MCF 10A (cell line): ENCODE measurements around the gene CTSE. TPM values are rescaled to one million over a fixed set of nuclear protein-coding genes. Genes with fewer than 3 reads are reported as not detected.

Experiments used
- BruUV-seq: library from RNA; stranded (reverse); fragments of 400-500 nt; replicated peaks from 2 replicates; lab custom pipeline; 2021; lab: Mats Ljungman, UMichigan
- CTCF ChIA-PET: fragments of 300-600 bp; sonication (Branson Sonifier 250); formaldehyde crosslinking; extraction: SDS; loops from one replicate; lab custom pipeline; 2021; ENCODE audit warnings: antibody characterized with exemption, inconsistent platforms; lab: Yijun Ruan, JAX
- POLR2A ChIA-PET: fragments of 300-600, 350-650 bp; sonication (Branson Sonifier 250); formaldehyde crosslinking; extraction: SDS; loops from one replicate; lab custom pipeline; 2020; ENCODE audit warnings: antibody characterized with exemption, inconsistent platforms; lab: Yijun Ruan, JAX
- DNase-seq: peaks from one replicate; pipeline ENCODE4 v3.0.0-alpha.2; 2018; ENCODE audit not compliant: unreplicated experiment
- H3K27ac Mint-ChIP-seq: one replicate; pipeline ENCODE4 v1.8.0; 2022; ENCODE audit warnings: mild to moderate bottlenecking, low read depth, mixed read lengths; ENCODE audit not compliant: unreplicated experiment
- H3K27me3 Mint-ChIP-seq: one replicate; pipeline ENCODE4 v1.8.0; 2022; ENCODE audit warnings: mixed read lengths; ENCODE audit not compliant: insufficient read depth, unreplicated experiment
- H3K36me3 Mint-ChIP-seq: one replicate; pipeline ENCODE4 v1.8.0; 2022; ENCODE audit warnings: mild to moderate bottlenecking, moderate library complexity, mixed read lengths; ENCODE audit not compliant: insufficient read depth, unreplicated experiment
- H3K4me1 Mint-ChIP-seq: one replicate; pipeline ENCODE4 v1.8.0; 2022; ENCODE audit warnings: mixed read lengths; ENCODE audit not compliant: insufficient read depth, unreplicated experiment
- H3K4me3 Mint-ChIP-seq: one replicate; pipeline ENCODE4 v1.8.0; 2022; ENCODE audit warnings: mild to moderate bottlenecking, moderate library complexity, mixed read lengths; ENCODE audit not compliant: unreplicated experiment
- H3K9me3 Mint-ChIP-seq: one replicate; pipeline ENCODE4 v1.8.0; 2022; ENCODE audit warnings: mixed read lengths; ENCODE audit not compliant: unreplicated experiment
- CTCF ChIP-seq: fragments of 200-600 bp; IDR thresholded peaks from one replicate; pipeline ENCODE4 v1.8.0; 2022; ENCODE audit warnings: antibody characterized with exemption, mild to moderate bottlenecking; ENCODE audit not compliant: unreplicated experiment
- intact Hi-C: fragments of 100-400 bp; cut with micrococcal nuclease; formaldehyde crosslinking; loops from 2 replicates; pipeline ENCODE4 v1.14.1; 2022
- total RNA-seq: library from RNA; stranded (reverse); gene quantifications from 2 replicates; pipeline ENCODE4 v1.2.3, GENCODE V29; 2022

Gene CTSE
- total RNA-seq, 1 experiment from 2014 or later = 0.79 TPM

GRCh38 chr1:205977402-205978014, 46.2 kb downstream of the CTSE start:
- H3K4me1 Mint-ChIP-seq = peaks cover 30% of the 10 kb centered on the region
- peak; percentile 100 for TF ChIP-seq CTCF
- BruUV-seq = no TSS peak
- DNase-seq = peak; percentile 93
- H3K27me3 Mint-ChIP-seq = peaks cover 11% of the 10 kb centered on the region
- H3K9me3 Mint-ChIP-seq = peaks cover 24% of the 10 kb centered on the region
- no peak overlapping the region for H3K27ac Mint-ChIP-seq
- peaks cover 5% of the 10 kb centered on the region for H3K36me3 Mint-ChIP-seq
- CTCF ChIA-PET = interaction anchor here (0.5 to 13.1 kb wide), 77 partner anchors 9 to 1078 kb away, joined by 3 to 911 read pairs (median 6); partner anchors contain the start of genes CTSE, RAB7B, SLC26A9 and SLC41A1
- H3K4me3 Mint-ChIP-seq = no peak overlapping the region
- POLR2A ChIA-PET = interaction anchor here (0.6 to 10.8 kb wide), 37 partner anchors 9 to 386 kb away, joined by 3 to 247 read pairs (median 4); partner anchors contain the start of gene RAB7B
- intact Hi-C loops = loop anchor here (1.0 to 5.0 kb wide), 5 partner anchors 27 to 385 kb away; no protein-coding TSS in a partner anchor

GRCh38 chr1:205976708-205977401, 46.8 kb downstream of the CTSE start:
- H3K27ac Mint-ChIP-seq = no peak overlapping the region
- peaks cover 5% of the 10 kb centered on the region for H3K36me3 Mint-ChIP-seq
- peaks cover 14% of the 10 kb centered on the region for H3K27me3 Mint-ChIP-seq
- intact Hi-C loops = loop anchor here (1.0 to 5.0 kb wide), 5 partner anchors 27 to 385 kb away; no protein-coding TSS in a partner anchor
- no TSS peak for BruUV-seq
- H3K4me3 Mint-ChIP-seq = no peak overlapping the region
- peaks cover 24% of the 10 kb centered on the region for H3K9me3 Mint-ChIP-seq
- TF ChIP-seq CTCF = no peak
- ChIA-PET POLR2A (interaction anchor here (0.6 to 10.8 kb wide), 39 partner anchors 9 to 636 kb away, joined by 3 to 247 read pairs (median 4); partner anchors contain the start of gene RAB7B), CTCF (interaction anchor here (0.5 to 13.1 kb wide), 70 partner anchors 9 to 644 kb away, joined by 3 to 911 read pairs (median 6); partner anchors contain the start of genes CTSE, RAB7B, SLC26A9 and SLC41A1)
- DNase-seq = peak; percentile 71
- H3K4me1 Mint-ChIP-seq = peaks cover 31% of the 10 kb centered on the region

- H3K9me3 Mint-ChIP-seq = peaks cover 24% of the 10 kb centered on the region
- POLR2A ChIA-PET = interaction anchor here (0.6 to 10.8 kb wide), 10 partner anchors 8 to 637 kb away, joined by 3 to 247 read pairs (median 18); no protein-coding TSS in a partner anchor
- no peak for DNase-seq
- H3K4me1 Mint-ChIP-seq = peaks cover 31% of the 10 kb centered on the region
- CTCF ChIA-PET = interaction anchor here (0.7 to 13.1 kb wide), 14 partner anchors 16 to 317 kb away, joined by 3 to 911 read pairs (median 30); partner anchors contain the start of genes RAB7B and SLC26A9
- H3K27ac Mint-ChIP-seq = no peak overlapping the region
- TF ChIP-seq CTCF = no peak
- peaks cover 5% of the 10 kb centered on the region for H3K36me3 Mint-ChIP-seq
- intact Hi-C loops = loop anchor here (5.0 kb wide), 1 partner anchor 384 kb away; no protein-coding TSS in a partner anchor
- BruUV-seq = no TSS peak
- peaks cover 14% of the 10 kb centered on the region for H3K27me3 Mint-ChIP-seq
- H3K4me3 Mint-ChIP-seq = no peak overlapping the region
Observed at GRCh38 chr1:205976036-205976435, 47.7 kb downstream of the CTSE start.
